Stimulated activated CD4-positive, alpha-beta T cell treated with anti-CD3 and anti-CD28 coated beads, TNF-alpha, amount 100 ng/mL, for 4 hours (primary cell): Measurements from ENCODE around the gene NEU2.

Experiments used
- DNase-seq, 3 experiments: peaks; one replicate each; pipeline ENCODE4 v3.0.0-alpha.2; 2020; ENCODE audit warnings: low read depth in 3 of 3

The NEU2 gene

GRCh38 chr2:233032551-233033320, at the start of gene NEU2:
NEU2 (plus strand) TSS chr2:233032672; CDS start chr2:233032672, 0 bp downstream.
- no peak for DNase-seq

- no peak for DNase-seq
Observed at GRCh38 chr2:232982926-232983668, 49.4 kb upstream of the NEU2 start.

DNA sequence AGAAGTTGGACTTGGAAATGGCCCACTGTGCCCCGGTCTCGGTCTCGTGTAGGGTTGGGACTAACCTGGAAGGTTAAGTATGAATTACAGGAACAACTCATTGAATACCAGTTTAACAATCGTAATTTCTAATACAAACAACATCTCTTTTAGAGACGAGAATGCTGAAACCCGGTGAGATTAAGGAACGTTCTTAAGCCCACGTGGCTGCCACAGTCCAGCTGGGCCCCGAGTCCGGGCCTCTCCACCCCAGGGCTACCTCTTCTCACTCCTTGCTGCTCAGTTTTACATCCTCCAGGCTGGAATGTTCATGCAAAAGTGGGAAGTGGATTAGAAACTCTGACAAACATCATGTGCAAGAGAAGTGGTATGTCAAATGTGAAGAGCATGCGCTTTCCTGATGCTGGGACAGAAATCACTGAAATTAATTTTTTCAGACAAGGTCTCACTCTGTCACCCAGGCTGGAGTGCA, 48.8 kb upstream of the NEU2 start:
- DNase-seq = no peak

- no peak for DNase-seq
Observed at GRCh38 chr2:232984451-232985207, 47.8 kb upstream of the NEU2 start.

DNA sequence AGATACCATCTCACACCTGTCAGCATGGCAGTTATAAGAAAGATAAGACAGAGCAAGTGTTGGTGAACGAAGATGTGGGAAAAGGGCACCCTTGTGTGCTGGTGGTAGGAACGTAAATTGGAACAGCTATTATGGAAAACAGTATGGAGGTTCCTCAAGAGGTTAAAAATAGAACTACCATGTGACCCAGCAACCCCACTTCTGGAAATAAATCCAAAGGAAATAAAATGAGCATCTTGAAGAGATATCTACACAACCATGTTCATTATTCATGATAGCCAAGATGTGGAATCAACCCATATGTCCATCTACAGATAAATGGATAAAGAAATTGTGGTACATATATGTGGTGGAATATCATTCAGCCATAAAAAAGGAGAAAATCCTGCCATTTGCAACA, 46.3 kb upstream of the NEU2 start:
- no peak for DNase-seq

- DNase-seq = no peak
Observed at GRCh38 chr2:232993231-232993821, 39.1 kb upstream of the NEU2 start.

DNA sequence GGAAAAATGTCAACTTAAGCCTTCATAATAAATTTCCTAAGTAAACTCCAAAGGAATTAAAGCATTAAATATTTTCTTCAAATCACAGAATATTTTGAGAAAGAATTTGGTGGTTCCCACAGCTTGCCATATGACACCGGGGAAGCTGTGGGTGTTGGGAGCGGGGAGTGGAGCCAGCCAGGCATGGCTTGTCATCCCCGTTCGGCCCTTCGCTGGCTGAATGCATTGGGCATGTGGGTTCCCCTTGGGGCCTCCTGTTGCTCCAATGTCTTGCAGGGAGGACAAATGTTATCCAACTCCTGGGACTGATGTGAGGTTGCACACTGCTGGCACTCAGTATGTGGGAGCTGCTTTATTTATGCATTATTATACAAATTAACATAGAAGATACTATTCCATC, 38.0 kb upstream of the NEU2 start:
- no peak for DNase-seq

GRCh38 chr2:232997749-232998665, 34.5 kb upstream of the NEU2 start:
- DNase-seq = no peak

GRCh38 chr2:232998666-232998985, 33.8 kb upstream of the NEU2 start:
- DNase-seq = no peak

- DNase-seq = no peak
Observed at GRCh38 chr2:232999354-232999753, 33.1 kb upstream of the NEU2 start.

GRCh38 chr2:233000886-233001750, 31.4 kb upstream of the NEU2 start:
- no peak for DNase-seq

GRCh38 chr2:233002829-233003657, 29.4 kb upstream of the NEU2 start:
- DNase-seq = no peak

DNA sequence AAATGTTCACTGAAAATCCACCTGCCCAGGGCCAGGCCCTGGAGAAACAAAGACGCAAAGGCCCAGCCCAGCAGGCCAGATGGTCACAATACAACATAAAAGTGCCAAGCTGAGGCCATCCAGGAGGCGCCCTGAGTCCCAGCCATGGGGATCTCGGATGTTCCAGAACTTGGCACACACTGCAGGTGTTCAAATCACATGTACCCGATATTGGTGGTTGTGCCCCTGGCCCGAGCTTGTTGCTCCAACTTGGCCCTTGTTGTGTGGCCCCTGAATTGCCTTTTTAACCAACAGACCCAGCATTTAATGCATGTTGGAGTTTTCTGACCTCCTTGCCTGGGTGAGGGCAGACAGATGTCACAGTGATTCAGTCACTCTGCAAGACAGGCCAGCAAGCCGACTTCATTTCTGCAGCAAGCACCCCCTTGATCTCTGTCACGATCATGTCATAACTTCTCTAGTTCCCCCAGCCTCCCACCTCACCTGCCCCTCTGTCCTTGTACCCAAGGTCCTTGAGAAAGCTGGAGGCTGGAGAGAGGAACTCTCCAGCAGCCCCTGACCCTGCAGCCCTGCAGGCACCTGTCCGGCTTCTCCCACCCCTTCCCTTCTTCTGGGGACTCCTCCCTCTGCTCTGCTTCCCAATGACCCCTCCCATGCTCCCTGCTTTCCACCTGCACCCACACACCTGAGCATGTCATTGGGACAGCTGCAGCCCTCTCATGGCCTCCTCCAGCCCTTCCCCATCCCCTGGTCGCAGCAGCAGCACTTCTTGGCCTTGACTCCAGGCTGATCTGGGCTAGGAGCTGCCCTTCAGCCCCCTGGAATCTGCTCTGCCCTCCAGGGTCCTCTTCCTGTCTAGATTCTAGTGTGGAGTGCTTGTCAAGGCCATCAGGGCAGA, 28.6 kb upstream of the NEU2 start:
- no peak for DNase-seq

DNA sequence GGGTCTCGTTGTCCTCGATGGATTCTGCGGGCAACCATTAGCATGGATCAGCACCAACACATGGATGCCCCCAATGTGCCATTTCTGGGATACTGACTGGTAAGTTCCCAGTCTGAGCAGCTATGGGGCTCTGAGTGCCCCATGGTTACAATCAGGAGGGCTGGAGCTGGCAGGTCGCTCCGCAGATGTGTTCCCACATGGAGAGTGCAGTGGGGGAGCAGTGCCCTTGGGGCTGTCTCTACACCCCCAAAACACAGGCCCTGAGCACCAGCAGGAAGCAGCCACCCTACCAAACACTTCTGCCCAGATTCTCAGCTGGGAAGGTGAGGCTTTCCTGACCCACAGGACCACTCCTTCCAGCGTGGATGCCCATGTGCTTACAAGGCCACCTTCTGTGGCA, 27.4 kb upstream of the NEU2 start:
- no peak for DNase-seq

DNA sequence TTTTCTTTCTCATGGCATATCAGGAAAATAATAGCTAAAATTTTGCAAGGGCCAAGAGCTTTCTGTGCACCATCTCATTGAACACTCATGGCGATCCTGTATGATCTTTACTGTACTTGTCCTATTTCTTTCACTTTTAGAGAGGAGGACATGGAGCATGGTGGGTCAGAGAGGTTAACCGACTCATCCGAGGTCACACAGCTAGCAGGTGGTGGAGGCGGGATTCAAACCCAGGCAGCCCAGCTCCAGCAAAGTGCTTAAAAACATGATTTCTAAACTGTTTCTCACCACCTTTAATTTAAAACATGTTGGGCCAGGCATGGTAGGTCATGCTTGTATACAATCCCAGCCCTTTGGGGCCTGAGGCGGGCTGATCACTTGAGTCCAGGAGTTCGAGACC, 25.8 kb upstream of the NEU2 start:
- no peak for DNase-seq

DNA sequence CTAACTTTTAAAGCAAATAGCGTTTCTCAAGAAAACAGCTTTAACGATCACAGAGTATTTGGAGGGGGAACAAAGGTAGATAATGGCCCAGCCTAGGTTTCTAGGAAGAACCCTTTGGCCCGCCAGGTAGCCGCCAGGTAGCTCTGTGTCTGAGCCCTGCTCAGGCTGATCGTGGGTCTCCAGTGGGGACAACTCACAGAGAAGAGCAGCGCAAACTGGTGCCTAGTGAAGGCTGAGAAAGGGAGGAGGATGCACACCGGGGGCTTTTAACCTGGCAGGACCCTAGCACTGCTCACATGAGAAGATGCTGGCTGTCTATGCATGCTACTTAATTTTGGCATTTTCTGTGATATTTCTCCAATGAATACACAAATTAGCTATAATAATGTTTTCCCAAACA, 25.2 kb upstream of the NEU2 start:
- DNase-seq = no peak

DNA sequence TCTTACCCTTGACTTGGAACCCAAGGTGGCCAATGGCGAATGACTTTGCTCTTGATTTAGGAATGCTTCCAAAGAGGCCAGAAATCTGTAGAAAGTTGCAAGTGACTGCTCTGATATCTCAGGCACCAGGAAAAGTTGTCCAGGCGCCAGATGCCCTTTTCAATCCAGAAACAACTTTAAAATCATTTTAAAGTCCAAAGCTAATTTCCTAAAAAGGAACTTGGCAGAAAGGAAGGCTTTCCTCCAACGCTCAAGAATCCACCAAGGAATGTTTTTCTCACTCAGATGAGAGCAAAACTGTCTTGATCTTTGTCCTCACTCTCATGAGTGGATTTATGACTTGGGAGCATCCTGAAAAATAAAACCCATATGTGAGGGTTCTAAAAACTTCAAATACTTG, 24.7 kb upstream of the NEU2 start:
- no peak for DNase-seq

GRCh38 chr2:233009661-233010060, 22.8 kb upstream of the NEU2 start:
- no peak for DNase-seq
